Gastroesophageal sphincter (tissue), 4 donors: ENCODE results near the gene LCNL1. TPM values are rescaled to one million over a fixed set of nuclear protein-coding genes. Genes with fewer than 3 reads are reported as not detected.

Experiments
- ATAC-seq: fragments of 150-250 bp; one replicate; pipeline ENCODE4 v1.9.1; 2016; ENCODE audit warnings: mild to moderate bottlenecking, moderate library complexity
- H3K27ac ChIP-seq, 4 donors: fragments of 200-600 bp; sonication (generic) in 3 of 4; 1 replicate in 3 of 4; 2 replicates in 1 of 4; pipeline ENCODE4 v1.5.1; 2016 to 2019
- H3K27me3 ChIP-seq: fragments of 200-600 bp; sonication (generic); one replicate; pipeline ENCODE4 v1.5.1; 2019
- H3K36me3 ChIP-seq, 2 donors: fragments of 200-600 bp; sonication (generic); one replicate each; pipeline ENCODE4 v1.5.1; 2019; ENCODE audit warnings: control low read depth in 1 of 2
- H3K4me1 ChIP-seq, 3 donors: fragments of 200-600 bp; sonication (generic); 1 replicate in 2 of 3; 2 replicates in 1 of 3; pipeline ENCODE4 v1.5.1; 2016 to 2019; ENCODE audit warnings: control low read depth in 2 of 3
- H3K4me3 ChIP-seq, 2 donors: fragments of 200-600 bp; sonication (generic); one replicate each; pipeline ENCODE4 v1.5.1; 2019; ENCODE audit warnings: mild to moderate bottlenecking in 1 of 2, moderate library complexity in 1 of 2
- H3K9me3 ChIP-seq, 3 donors: fragments of 200-600 bp; sonication (generic); one replicate each; pipeline ENCODE4 v1.5.1; 2017 to 2019; ENCODE audit warnings: control low read depth in 2 of 3
- EP300 ChIP-seq: sonication (generic); formaldehyde crosslinking; IDR thresholded peaks from one replicate; pipeline ENCODE4 v1.6.1; 2017; ENCODE audit warnings: antibody characterized with exemption, mild to moderate bottlenecking
- POLR2A ChIP-seq, 2 donors: fragments of 450-650 bp; IDR thresholded peaks; one replicate each; pipeline ENCODE4 v1.6.1; 2017; ENCODE audit warnings: antibody characterized with exemption in 2 of 2, mild to moderate bottlenecking in 2 of 2, moderate library complexity in 1 of 2
- POLR2AphosphoS5 ChIP-seq: sonication (generic); formaldehyde crosslinking; IDR thresholded peaks from one replicate; pipeline ENCODE4 v1.6.1; 2017; ENCODE audit warnings: antibody characterized with exemption
- WGBS, 2 donors: methylation state at CpG; one replicate each; pipeline ENCODE4 v1.1.5; 2018; ENCODE audit warnings: low coverage in 1 of 2; 5-methylcytosine and 5-hydroxymethylcytosine counted together
- total RNA-seq, 4 donors: library from RNA; depleted of rRNA; stranded (reverse); fragments of >200 nt; gene quantifications; one replicate each; pipeline ENCODE4 v1.1.0, GENCODE V29; 2016
- TF ChIP-seq, protein P1 (sequence below), 4 experiments: fragments of 200-600 bp in 2 of 4; fragments of 450-650 bp in 2 of 4; sonication (generic) in 1 of 4; IDR thresholded peaks; one replicate each; pipeline ENCODE4 v1.5.1; 2017 to 2019; ENCODE audit warnings: antibody characterized with exemption in 4 of 4, mild to moderate bottlenecking in 2 of 4, moderate library complexity in 2 of 4

Gene LCNL1
- total RNA-seq, 4 donors from 2014 or later: 0.40 TPM; not detected in 2

DNA sequence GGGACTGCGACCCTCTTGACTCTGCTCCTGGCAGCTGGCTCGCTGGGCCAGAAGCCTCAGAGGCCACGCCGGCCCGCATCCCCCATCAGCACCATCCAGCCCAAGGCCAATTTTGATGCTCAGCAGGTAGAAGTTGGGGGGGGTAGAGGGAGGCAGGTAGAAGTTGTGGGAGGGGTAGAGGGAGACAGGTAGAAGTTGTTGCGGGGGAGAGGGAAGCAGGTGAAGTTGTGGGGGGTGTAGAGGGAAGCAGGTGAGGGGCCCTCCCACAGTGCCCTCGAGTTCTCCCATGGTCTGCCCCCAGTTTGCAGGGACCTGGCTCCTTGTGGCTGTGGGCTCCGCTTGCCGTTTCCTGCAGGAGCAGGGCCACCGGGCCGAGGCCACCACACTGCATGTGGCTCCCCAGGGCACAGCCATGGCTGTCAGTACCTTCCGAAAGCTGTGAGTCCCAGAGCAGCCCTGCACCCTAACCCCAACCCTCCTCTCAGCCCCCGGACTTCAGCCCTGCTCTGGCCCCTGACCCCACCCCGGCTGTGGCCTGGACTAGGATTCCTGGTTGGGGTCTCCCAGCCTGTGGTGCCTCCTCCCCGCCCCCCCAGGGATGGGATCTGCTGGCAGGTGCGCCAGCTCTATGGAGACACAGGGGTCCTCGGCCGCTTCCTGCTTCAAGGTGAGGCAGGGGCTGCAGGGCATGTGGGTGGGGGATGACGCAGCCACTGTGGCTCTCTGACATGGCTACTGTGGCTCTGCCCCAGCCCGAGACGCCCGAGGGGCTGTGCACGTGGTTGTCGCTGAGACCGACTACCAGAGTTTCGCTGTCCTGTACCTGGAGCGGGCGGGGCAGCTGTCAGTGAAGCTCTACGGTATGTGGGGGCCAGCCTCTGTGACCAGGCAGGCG lies 37.2 kb upstream of the LCNL1 start:
- H3K27me3 ChIP-seq: no peaks in the 10 kb centered on the region
- TF ChIP-seq EP300: no peak
- TF ChIP-seq, protein P1, sequence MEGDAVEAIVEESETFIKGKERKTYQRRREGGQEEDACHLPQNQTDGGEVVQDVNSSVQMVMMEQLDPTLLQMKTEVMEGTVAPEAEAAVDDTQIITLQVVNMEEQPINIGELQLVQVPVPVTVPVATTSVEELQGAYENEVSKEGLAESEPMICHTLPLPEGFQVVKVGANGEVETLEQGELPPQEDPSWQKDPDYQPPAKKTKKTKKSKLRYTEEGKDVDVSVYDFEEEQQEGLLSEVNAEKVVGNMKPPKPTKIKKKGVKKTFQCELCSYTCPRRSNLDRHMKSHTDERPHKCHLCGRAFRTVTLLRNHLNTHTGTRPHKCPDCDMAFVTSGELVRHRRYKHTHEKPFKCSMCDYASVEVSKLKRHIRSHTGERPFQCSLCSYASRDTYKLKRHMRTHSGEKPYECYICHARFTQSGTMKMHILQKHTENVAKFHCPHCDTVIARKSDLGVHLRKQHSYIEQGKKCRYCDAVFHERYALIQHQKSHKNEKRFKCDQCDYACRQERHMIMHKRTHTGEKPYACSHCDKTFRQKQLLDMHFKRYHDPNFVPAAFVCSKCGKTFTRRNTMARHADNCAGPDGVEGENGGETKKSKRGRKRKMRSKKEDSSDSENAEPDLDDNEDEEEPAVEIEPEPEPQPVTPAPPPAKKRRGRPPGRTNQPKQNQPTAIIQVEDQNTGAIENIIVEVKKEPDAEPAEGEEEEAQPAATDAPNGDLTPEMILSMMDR (IDR thresholded peaks at IDR 0.05): no peak
- no peak for TF ChIP-seq POLR2AphosphoS5
- no peak for TF ChIP-seq POLR2A (IDR thresholded peaks at IDR 0.05)
- no peak overlapping the region for H3K4me3 ChIP-seq
- H3K36me3 ChIP-seq: peaks cover 0 to 27% of the 10 kb centered on the region in 2 donors
- peaks cover 0 to 57% (median 24%) of the 10 kb centered on the region in 3 donors for H3K4me1 ChIP-seq
- no peaks in the 10 kb centered on the region for H3K9me3 ChIP-seq
- no peak overlapping the region for H3K27ac ChIP-seq
- ATAC-seq: no peak
- 80% methylated on average over 2 of the region's 30 CpGs; no CpG with 5 or more reads in 1 of the 2 donors for WGBS, 2 donors

DNA sequence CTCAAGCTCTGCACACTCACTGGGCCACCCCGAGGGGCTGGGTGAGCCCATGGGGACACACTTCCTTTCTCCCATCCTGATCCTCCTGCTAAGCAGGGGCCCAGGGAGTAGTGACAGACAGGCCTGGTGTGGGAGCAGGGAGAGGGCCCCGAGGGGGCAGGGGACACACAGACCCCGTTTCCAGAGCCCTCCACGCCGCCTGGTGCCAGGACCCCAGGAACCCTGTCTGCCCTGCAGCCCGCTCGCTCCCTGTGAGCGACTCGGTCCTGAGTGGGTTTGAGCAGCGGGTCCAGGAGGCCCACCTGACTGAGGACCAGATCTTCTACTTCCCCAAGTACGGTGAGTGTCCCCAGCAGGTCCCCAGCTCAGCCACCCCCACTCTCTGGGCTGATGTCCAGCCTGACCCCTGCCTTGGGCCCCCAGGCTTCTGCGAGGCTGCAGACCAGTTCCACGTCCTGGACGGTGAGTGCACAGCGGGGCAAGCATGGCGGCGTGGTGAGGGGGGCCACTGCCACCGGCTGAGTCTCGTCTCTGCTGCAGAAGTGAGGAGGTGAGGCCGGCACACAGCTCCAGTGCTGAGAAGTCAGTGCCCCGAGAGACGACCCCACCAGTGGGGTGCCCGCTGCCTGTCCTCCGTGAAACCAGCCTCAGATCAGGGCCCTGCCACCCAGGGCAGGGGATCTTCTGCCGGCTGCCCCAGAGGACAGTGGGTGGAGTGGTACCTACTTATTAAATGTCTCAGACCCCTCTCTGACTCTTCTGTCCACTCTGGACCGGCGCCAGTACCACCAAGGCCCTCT lies 36.4 kb upstream of the LCNL1 start:
- H3K4me3 ChIP-seq: no peak overlapping the region
- WGBS, 2 donors: no CpG with 5 or more reads among the region's 27 CpGs
- TF ChIP-seq EP300 (no peak), POLR2AphosphoS5 (no peak), POLR2A (IDR thresholded peaks at IDR 0.05) (no peak)
- no peak overlapping the region for H3K27ac ChIP-seq
- peaks cover 0 to 19% of the 10 kb centered on the region in 2 donors for H3K36me3 ChIP-seq
- ATAC-seq: no peak
- no peaks in the 10 kb centered on the region for H3K27me3 ChIP-seq
- H3K9me3 ChIP-seq: no peaks in the 10 kb centered on the region
- peaks cover 0 to 60% (median 25%) of the 10 kb centered on the region in 3 donors for H3K4me1 ChIP-seq

DNA sequence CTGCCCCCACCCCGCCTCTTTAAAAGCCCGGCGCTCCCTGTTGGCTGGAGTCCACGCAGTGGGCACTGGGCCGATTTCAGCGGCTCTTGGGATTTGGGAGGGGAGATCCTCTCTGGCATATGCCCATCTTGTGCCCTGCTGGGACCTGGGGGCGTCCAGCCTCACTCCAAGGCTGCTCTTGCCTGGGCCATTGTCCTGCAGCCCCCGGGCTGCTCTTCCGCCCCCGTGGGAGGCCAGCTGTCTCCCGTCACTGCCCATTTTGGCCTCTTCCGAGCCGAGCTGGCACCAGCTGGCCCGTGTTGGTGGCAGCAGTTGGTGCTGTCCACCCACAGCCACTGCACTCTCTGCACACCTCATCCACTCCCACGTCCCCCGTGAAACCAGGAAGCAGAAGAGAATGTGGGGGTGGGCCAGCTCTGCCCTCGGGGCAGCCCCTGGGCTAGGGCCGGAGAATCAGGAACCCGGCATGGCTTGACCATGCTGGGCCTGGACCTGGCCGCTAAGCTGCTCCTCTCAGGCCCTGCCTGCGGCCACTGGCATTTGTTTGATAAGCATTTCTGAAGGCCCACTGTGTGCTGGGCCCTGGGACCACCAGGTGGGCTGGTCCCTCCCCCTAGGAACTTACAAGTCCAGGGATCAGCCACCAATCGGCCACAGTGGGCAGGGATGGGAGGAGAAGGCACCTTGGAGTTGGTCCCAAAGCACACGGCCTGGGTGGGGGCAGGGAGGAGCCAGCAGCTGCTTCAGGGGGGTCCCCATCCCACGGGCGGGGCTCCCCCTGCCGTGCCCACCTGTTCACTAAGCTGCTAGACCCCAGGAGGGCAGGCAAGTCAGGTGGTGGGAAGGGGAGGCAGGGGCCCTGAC lies 35.5 kb upstream of the LCNL1 start:
- WGBS, 2 donors: 62% methylated on average over 3 of the region's 26 CpGs; no CpG with 5 or more reads in 1 of the 2 donors
- Histone ChIP-seq H3K36me3 (peaks cover 0 to 11% of the 10 kb centered on the region in 2 donors), H3K4me3 (no peak overlapping the region), H3K4me1 (peaks cover 0 to 55% (median 25%) of the 10 kb centered on the region in 3 donors), H3K27ac (no peak overlapping the region), H3K9me3 (no peaks in the 10 kb centered on the region), H3K27me3 (no peaks in the 10 kb centered on the region)
- TF ChIP-seq, protein P1 (IDR thresholded peaks at IDR 0.05): no peak
- no peak for TF ChIP-seq POLR2A (IDR thresholded peaks at IDR 0.05)
- no peak for TF ChIP-seq EP300
- no peak for TF ChIP-seq POLR2AphosphoS5
- no peak for ATAC-seq

DNA sequence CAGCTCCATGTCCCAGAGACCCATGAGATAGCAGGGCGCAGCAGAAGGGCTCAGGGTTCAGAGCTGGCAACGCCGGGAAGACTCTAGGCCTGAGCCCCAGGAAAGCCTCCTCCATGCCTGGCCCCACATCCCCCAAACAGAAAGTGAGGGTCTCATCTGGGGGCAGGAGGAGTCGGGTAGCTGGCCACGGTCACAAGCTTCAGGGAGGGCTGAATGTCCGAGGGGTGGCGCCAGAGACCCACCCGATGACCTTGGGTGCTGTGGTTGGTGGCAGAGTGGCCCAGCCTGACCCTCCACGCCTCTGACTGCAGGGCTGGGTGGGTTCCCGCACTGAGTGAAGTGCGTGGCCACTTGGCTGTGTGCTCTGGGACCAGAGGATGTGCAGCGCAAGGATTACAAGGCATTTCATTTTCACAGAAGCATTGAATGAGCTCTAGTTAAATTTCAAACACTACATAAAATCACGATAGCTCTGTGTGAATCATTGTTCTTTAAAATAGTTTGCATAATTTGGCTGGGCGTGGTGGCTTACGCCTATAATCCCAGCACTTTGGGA lies 34.8 kb upstream of the LCNL1 start:
- Histone ChIP-seq H3K27me3 (no peaks in the 10 kb centered on the region), H3K4me3 (no peak overlapping the region), H3K27ac (peak overlapping the region in 1 of 4 donors; percentile 29), H3K9me3 (no peaks in the 10 kb centered on the region), H3K4me1 (peaks cover 0 to 47% (median 20%) of the 10 kb centered on the region in 3 donors), H3K36me3 (peaks cover 0 to 3% of the 10 kb centered on the region in 2 donors)
- no peak for ATAC-seq
- TF ChIP-seq, protein P1 (IDR thresholded peaks at IDR 0.05): peak in 2 of 4 experiments; percentile 23 to 50
- no peak for TF ChIP-seq POLR2A (IDR thresholded peaks at IDR 0.05)
- no peak for TF ChIP-seq EP300
- WGBS, 2 donors: 45 to 54% methylated on average over 4 of the region's 15 CpGs
